Neural cell (in vitro differentiated cells): ENCODE data around the gene VENTX. TPM values are rescaled to one million over a fixed set of nuclear protein-coding genes. Genes with fewer than 3 reads are reported as not detected.

Source experiments
- H2AFZ ChIP-seq: fragments of 200-600, 300-800 bp; sonication (generic), shearing (Covaris generic); 2 replicates; pipeline ENCODE4 v1.6.0; 2014; ENCODE audit warnings: low read depth, mild to moderate bottlenecking, antibody characterized with exemption, low read length, moderate library complexity
- H3F3A ChIP-seq: fragments of 200-600 bp; shearing (Covaris generic); 2 replicates; pipeline ENCODE4 v1.6.1; 2016; ENCODE audit warnings: mild to moderate bottlenecking, moderate library complexity, mixed read lengths, antibody characterized with exemption, low read length; ENCODE audit not compliant: insufficient read depth, poor library complexity, severe bottlenecking
- H3K27ac ChIP-seq: fragments of 200-600, 300-800 bp; sonication (generic), shearing (Covaris generic); 2 replicates; pipeline ENCODE4 v1.5.1; 2014; ENCODE audit warnings: mild to moderate bottlenecking, low read length, moderate library complexity
- H3K27me3 ChIP-seq: fragments of 300-800, 200-600 bp; sonication (generic), shearing (Covaris generic); 2 replicates; pipeline ENCODE4 v1.6.0; 2014; ENCODE audit warnings: mild to moderate bottlenecking, low read depth, low read length, moderate library complexity; ENCODE audit not compliant: insufficient read depth
- H3K36me3 ChIP-seq: fragments of 300-800, 200-600 bp; sonication (generic), shearing (Covaris generic); 2 replicates; pipeline ENCODE4 v1.5.1; 2014; ENCODE audit warnings: mild to moderate bottlenecking, antibody characterized with exemption, low read length, moderate library complexity; ENCODE audit not compliant: insufficient read depth
- H3K4me2 ChIP-seq: fragments of 300-800, 200-600 bp; sonication (generic), shearing (Covaris generic); 2 replicates; pipeline ENCODE4 v1.6.0; 2014; ENCODE audit warnings: mild to moderate bottlenecking, low read length
- H3K4me3 ChIP-seq: fragments of 300-800, 200-600 bp; sonication (generic), shearing (Covaris generic); 2 replicates; pipeline ENCODE4 v1.5.1; 2014; ENCODE audit warnings: mild to moderate bottlenecking, low read length, moderate library complexity
- H3K79me2 ChIP-seq: fragments of 200-600 bp; shearing (Covaris generic); replicated peaks from 2 replicates; pipeline ENCODE4 v1.6.0; 2014; ENCODE audit warnings: mild to moderate bottlenecking, low read length, moderate library complexity; ENCODE audit not compliant: insufficient read depth
- H3K9ac ChIP-seq: fragments of 300-800, 200-600 bp; sonication (generic), shearing (Covaris generic); 2 replicates; pipeline ENCODE4 v1.6.1; 2016; ENCODE audit warnings: mild to moderate bottlenecking, low read length, mixed read lengths
- H3K9me2 ChIP-seq: fragments of 200-600 bp; shearing (Covaris generic); 2 replicates; pipeline ENCODE4 v1.6.1; 2016; ENCODE audit warnings: mild to moderate bottlenecking, low read length, mixed read lengths; ENCODE audit not compliant: insufficient read depth
- H3K9me3 ChIP-seq: fragments of 200-600, 300-800 bp; sonication (generic), shearing (Covaris generic); 2 replicates; pipeline ENCODE4 v1.6.1; 2016; ENCODE audit warnings: mild to moderate bottlenecking, mixed run types, low read length, moderate library complexity, mixed read lengths
- H4K20me1 ChIP-seq: fragments of 200-600 bp; shearing (Covaris generic); 2 replicates; pipeline ENCODE4 v1.6.1; 2016; ENCODE audit warnings: mild to moderate bottlenecking, mixed run types; ENCODE audit not compliant: insufficient read depth
- CTCF ChIP-seq: fragments of 450-650 bp; IDR thresholded peaks from 2 replicates; pipeline ENCODE4 v1.5.1; 2014; ENCODE audit warnings: antibody characterized with exemption, mild to moderate bottlenecking, moderate library complexity; ENCODE audit not compliant: poor library complexity, severe bottlenecking
- EP300 ChIP-seq: fragments of 450-650 bp; conservative IDR thresholded peaks from 2 replicates; pipeline ENCODE4 v1.6.1; 2014; ENCODE audit warnings: antibody characterized with exemption, mild to moderate bottlenecking, moderate library complexity; ENCODE audit not compliant: poor library complexity, severe bottlenecking
- EZH2 ChIP-seq: fragments of 200-600, 300-800 bp; shearing (Covaris generic), sonication (generic); IDR thresholded peaks from 2 replicates; pipeline ENCODE4 v1.6.1; 2014; ENCODE audit warnings: antibody characterized with exemption, low read length, borderline replicate concordance, mild to moderate bottlenecking; ENCODE audit not compliant: insufficient read depth, poor library complexity, severe bottlenecking
- MXI1 ChIP-seq: fragments of 450-650 bp; conservative IDR thresholded peaks from 2 replicates; pipeline ENCODE4 v1.6.1; 2014; ENCODE audit warnings: antibody characterized with exemption, mild to moderate bottlenecking; ENCODE audit not compliant: poor library complexity, severe bottlenecking
- POLR2AphosphoS5 ChIP-seq: IDR thresholded peaks from 2 replicates; pipeline ENCODE4 v1.6.1; 2012
- RAD21 ChIP-seq: fragments of 450-650 bp; conservative IDR thresholded peaks from 2 replicates; pipeline ENCODE4 v1.6.1; 2014; ENCODE audit warnings: antibody characterized with exemption, mild to moderate bottlenecking, moderate library complexity
- SMC3 ChIP-seq: fragments of 450-650 bp; conservative IDR thresholded peaks from 2 replicates; pipeline ENCODE4 v1.6.1; 2014; ENCODE audit warnings: antibody characterized with exemption, mild to moderate bottlenecking, moderate library complexity; ENCODE audit not compliant: poor library complexity
- TAF1 ChIP-seq: IDR thresholded peaks from 2 replicates; pipeline ENCODE4 v1.6.1; 2012; ENCODE audit warnings: low read depth
- polyA plus RNA-seq: library from polyadenylated mRNA; depleted of rRNA; stranded (reverse); fragments of >200 nt; gene quantifications from 2 replicates; pipeline ENCODE4 v1.2.3, GENCODE V29; 2014
- TF ChIP-seq, protein P1 (sequence below): IDR thresholded peaks from 2 replicates; pipeline ENCODE4 v1.6.1; 2012; ENCODE audit warnings: borderline replicate concordance

VENTX gene
- polyA plus RNA-seq, 1 donor from 2014 or later, result not detected

DNA sequence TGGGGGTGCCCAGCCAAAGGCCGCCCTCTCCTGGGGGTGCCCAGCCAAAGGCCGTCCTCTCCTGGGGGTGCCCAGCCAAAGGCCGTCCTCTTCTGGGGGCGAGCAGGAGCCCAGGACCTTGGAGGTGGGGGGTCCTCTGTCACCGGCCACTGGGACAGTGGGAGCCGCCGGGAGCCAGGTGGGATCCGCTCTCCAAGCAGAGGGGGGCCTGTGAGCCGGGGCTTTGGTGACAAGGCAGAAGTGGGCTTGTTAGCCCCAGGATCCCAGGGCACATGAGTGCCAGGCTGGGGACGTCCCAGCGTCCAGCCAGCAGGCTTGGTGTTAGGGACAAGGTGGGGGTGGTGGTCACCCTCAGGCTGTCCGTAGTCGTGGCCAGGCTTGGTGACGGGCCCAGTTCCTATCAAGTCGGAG lies 37.0 kb upstream of the VENTX start:
- no peak overlapping the region for H2AFZ ChIP-seq
- no peaks in the 10 kb centered on the region for H3F3A ChIP-seq
- H4K20me1 ChIP-seq, result no peaks in the 10 kb centered on the region
- H3K27ac ChIP-seq, result no peak overlapping the region
- no peak overlapping the region for H3K9ac ChIP-seq
- H3K9me2 ChIP-seq, result no peaks in the 10 kb centered on the region
- no peaks in the 10 kb centered on the region for H3K79me2 ChIP-seq
- no peak overlapping the region for H3K4me2 ChIP-seq
- no peaks in the 10 kb centered on the region for H3K36me3 ChIP-seq
- no peak for TF ChIP-seq TAF1
- TF ChIP-seq MXI1, result no peak
- TF ChIP-seq, protein P1, sequence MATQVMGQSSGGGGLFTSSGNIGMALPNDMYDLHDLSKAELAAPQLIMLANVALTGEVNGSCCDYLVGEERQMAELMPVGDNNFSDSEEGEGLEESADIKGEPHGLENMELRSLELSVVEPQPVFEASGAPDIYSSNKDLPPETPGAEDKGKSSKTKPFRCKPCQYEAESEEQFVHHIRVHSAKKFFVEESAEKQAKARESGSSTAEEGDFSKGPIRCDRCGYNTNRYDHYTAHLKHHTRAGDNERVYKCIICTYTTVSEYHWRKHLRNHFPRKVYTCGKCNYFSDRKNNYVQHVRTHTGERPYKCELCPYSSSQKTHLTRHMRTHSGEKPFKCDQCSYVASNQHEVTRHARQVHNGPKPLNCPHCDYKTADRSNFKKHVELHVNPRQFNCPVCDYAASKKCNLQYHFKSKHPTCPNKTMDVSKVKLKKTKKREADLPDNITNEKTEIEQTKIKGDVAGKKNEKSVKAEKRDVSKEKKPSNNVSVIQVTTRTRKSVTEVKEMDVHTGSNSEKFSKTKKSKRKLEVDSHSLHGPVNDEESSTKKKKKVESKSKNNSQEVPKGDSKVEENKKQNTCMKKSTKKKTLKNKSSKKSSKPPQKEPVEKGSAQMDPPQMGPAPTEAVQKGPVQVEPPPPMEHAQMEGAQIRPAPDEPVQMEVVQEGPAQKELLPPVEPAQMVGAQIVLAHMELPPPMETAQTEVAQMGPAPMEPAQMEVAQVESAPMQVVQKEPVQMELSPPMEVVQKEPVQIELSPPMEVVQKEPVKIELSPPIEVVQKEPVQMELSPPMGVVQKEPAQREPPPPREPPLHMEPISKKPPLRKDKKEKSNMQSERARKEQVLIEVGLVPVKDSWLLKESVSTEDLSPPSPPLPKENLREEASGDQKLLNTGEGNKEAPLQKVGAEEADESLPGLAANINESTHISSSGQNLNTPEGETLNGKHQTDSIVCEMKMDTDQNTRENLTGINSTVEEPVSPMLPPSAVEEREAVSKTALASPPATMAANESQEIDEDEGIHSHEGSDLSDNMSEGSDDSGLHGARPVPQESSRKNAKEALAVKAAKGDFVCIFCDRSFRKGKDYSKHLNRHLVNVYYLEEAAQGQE, result no peak
- no peak for TF ChIP-seq SMC3
- TF ChIP-seq RAD21, result no peak
- no peaks in the 10 kb centered on the region for H3K9me3 ChIP-seq
- no peaks in the 10 kb centered on the region for H3K27me3 ChIP-seq
- H3K4me3 ChIP-seq, result no peak overlapping the region

GRCh38 chr10:133201151-133201947 lies 36.3 kb upstream of the VENTX start:
- H3K79me2 ChIP-seq, result no peaks in the 10 kb centered on the region
- no peak overlapping the region for H3K4me3 ChIP-seq
- H3K27ac ChIP-seq, result no peak overlapping the region
- no peak overlapping the region for H2AFZ ChIP-seq
- H3K9ac ChIP-seq, result no peak overlapping the region
- no peaks in the 10 kb centered on the region for H4K20me1 ChIP-seq
- H3K36me3 ChIP-seq, result no peaks in the 10 kb centered on the region
- no peaks in the 10 kb centered on the region for H3K27me3 ChIP-seq
- H3K9me2 ChIP-seq, result no peaks in the 10 kb centered on the region
- no peaks in the 10 kb centered on the region for H3K9me3 ChIP-seq
- H3F3A ChIP-seq, result no peaks in the 10 kb centered on the region
- H3K4me2 ChIP-seq, result no peak overlapping the region
- TF ChIP-seq TAF1 (no peak), EZH2 (no peak), CTCF (no peak), MXI1 (no peak), RAD21 (no peak), SMC3 (no peak), POLR2AphosphoS5 (no peak), EP300 (no peak)
- TF ChIP-seq, protein P1, result no peak
